DOHH2 (cell line): ENCODE results near the gene PDGFC.

Source experiments
- EZH2phosphoT487 ChIP-seq: fragments of 200-600 bp; sonication (generic); IDR thresholded peaks from 2 replicates; pipeline ENCODE4 v1.6.1; 2017; ENCODE audit warnings: borderline replicate concordance, mild to moderate bottlenecking, antibody characterized with exemption, low read length, moderate library complexity, mixed read lengths
- TF ChIP-seq, protein P1 (sequence below): fragments of 200-600 bp; sonication (generic); IDR thresholded peaks from one replicate; pipeline ENCODE4 v1.5.1; 2014; ENCODE audit warnings: antibody characterized with exemption, mild to moderate bottlenecking, low read depth, low read length; ENCODE audit not compliant: poor library complexity, severe bottlenecking

DNA sequence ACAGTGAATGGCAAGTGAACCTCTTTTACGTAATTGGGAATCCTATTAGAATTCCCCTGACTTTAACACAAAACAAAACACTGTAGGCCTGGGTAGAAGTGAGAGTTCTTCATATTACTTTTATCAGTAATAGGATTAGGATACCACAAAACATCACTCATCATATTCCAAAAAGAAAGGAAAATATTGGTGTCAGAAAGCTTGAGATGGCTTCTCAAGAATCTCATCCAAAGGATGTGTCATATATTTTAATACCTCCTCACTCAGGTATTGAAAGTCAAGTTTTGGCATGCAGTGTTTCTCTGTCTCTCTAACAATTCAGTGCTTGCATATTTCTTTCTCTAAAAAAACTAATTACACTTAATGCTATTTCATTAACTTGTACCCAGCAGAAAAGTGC, 173.2 kb downstream of the PDGFC start:
- TF ChIP-seq, protein P1, sequence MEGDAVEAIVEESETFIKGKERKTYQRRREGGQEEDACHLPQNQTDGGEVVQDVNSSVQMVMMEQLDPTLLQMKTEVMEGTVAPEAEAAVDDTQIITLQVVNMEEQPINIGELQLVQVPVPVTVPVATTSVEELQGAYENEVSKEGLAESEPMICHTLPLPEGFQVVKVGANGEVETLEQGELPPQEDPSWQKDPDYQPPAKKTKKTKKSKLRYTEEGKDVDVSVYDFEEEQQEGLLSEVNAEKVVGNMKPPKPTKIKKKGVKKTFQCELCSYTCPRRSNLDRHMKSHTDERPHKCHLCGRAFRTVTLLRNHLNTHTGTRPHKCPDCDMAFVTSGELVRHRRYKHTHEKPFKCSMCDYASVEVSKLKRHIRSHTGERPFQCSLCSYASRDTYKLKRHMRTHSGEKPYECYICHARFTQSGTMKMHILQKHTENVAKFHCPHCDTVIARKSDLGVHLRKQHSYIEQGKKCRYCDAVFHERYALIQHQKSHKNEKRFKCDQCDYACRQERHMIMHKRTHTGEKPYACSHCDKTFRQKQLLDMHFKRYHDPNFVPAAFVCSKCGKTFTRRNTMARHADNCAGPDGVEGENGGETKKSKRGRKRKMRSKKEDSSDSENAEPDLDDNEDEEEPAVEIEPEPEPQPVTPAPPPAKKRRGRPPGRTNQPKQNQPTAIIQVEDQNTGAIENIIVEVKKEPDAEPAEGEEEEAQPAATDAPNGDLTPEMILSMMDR = no peak
- no peak for TF ChIP-seq EZH2phosphoT487
